OCI-LY1 (cell line): ENCODE measurements around the gene MAP3K7.

ENCODE experiments used
- CTCF ChIP-seq: fragments of 200-600 bp; sonication (generic), shearing (Covaris generic); IDR thresholded peaks from 2 replicates; pipeline ENCODE4 v1.5.1; 2017; ENCODE audit warnings: mild to moderate bottlenecking, antibody characterized with exemption, low read length, moderate library complexity, mixed read lengths
- EZH2 ChIP-seq: fragments of 200-600 bp; sonication (generic), shearing (Covaris generic); IDR thresholded peaks from 2 replicates; pipeline ENCODE4 v1.8.0; 2017; ENCODE audit warnings: borderline replicate concordance, mixed run types, mild to moderate bottlenecking, antibody characterized with exemption, low read length, moderate library complexity, mixed read lengths

GRCh38 chr6:90605749-90606340 lies 19.0 kb upstream of the MAP3K7 start:
- TF ChIP-seq CTCF (no peak), EZH2 (no peak)
